ENCODE results near the gene MS4A6E.

Gene MS4A6E

GRCh38 chr11:60377401-60378136 is 50.5 kb downstream of the MS4A6E start:
- DNase-seq: no peak

- no peak for DNase-seq
Measured at GRCh38 chr11:60378354-60378753, 51.3 kb downstream of the MS4A6E start, which contains the start of gene MS4A7. Gene MS4A7 (plus strand): TSS chr11:60378532. CDS start chr11:60383142, 4,610 bp downstream.

DNA sequence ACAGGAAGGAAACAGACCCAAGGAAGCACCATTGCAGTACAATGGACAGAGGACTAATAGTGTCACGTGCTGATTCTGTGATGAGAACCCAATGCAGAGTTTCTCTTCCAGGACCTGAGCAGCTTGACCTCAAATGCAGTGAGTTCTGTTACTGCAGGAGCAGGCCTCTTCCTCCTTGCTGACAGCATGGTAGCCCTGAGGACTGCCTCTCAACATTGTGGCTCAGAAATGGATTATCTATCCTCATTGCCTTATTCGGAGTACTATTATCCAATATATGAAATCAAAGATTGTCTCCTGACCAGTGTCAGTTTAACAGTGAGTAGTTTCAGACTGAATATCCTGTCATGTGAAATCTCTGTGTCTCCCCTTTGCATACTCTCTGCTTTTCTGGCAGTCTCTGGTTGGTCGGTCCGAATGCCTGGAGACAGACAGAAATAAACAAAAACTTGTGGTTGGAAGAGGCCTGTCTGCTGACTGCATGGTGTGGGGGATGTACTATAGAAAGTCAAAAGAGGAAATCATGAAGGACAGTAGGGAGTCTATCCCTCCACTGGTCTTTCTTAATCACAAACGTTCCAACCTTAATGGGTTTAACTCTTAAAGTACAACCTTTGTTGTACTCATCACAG is 62.3 kb downstream of the MS4A6E start:
- no peak for DNase-seq

- no peak for DNase-seq
Measured at GRCh38 chr11:60390419-60390818, 63.4 kb downstream of the MS4A6E start.

Measured in stimulated activated naive CD4-positive, alpha-beta T cell (primary cell).